K562 (cell line): ENCODE data around the gene KRT35. TPM values are rescaled to one million over a fixed set of nuclear protein-coding genes. Genes with fewer than 3 reads are reported as not detected.

Experiments
- ATAC-seq: fragments of 200-7000 bp; cut with Tn5 transposase; 3 replicates; pipeline ENCODE4 v1.9.1; 2020; ENCODE audit warnings: moderate library complexity
- BruUV-seq: library from RNA; stranded (reverse); fragments of 400-500 nt; replicated peaks from 2 replicates; lab custom pipeline; 2021; lab: Mats Ljungman, UMichigan
- CTCF ChIA-PET: fragments of 300-600 bp; formaldehyde crosslinking; extraction: SDS; loops from one replicate; lab custom pipeline; 2021; ENCODE audit warnings: low intra/inter-chr PET ratio; lab: Yijun Ruan, JAX
- POLR2A ChIA-PET: fragments of 300-600, 350-650 bp; sonication (Branson Sonifier 250); formaldehyde crosslinking; extraction: SDS; loops from one replicate; lab custom pipeline; 2021; ENCODE audit warnings: antibody characterized with exemption, inconsistent platforms; lab: Yijun Ruan, JAX
- DNase-seq, 4 experiments: peaks; one replicate each; pipeline versions ENCODE4 v3.0.0 to v3.0.0-alpha.2; 2011 to 2018; ENCODE audit warnings: low spot score in 3 of 4, mixed read lengths in 3 of 4; ENCODE audit errors: extremely low read depth in 1 of 4
- FAIRE-seq: peaks from 2 replicates; lab custom pipeline; 2011; peaks lifted over from hg19 to GRCh38; lab: Jason Lieb, UNC
- H2AFZ ChIP-seq: 2 replicates; pipeline ENCODE4 v1.6.0; 2011; ENCODE audit warnings: low read depth, low read length, control low read depth, inconsistent platforms
- H3K27ac ChIP-seq: fragments of 200-600 bp; 3 replicates; pipeline ENCODE4 v1.8.0; 2011; ENCODE audit warnings: low read depth, mild to moderate bottlenecking, control low read depth, inconsistent platforms, low read length, moderate library complexity, mixed read lengths; ENCODE audit errors: extremely low read depth
- H3K27me3 ChIP-seq, 2 experiments: fragments of 300-600 bp in 1 of 2; 2 replicates in 1 of 2; 3 replicates in 1 of 2; pipeline versions ENCODE4 v1.6.0 to v1.8.0; 2011; ENCODE audit warnings: inconsistent platforms in 2 of 2, low read length in 2 of 2, mild to moderate bottlenecking in 1 of 2, mixed read lengths in 1 of 2, moderate library complexity in 1 of 2; ENCODE audit not compliant: control insufficient read depth in 2 of 2, insufficient read depth in 2 of 2
- H3K36me3 ChIP-seq: fragments of 300-600 bp; 3 replicates; pipeline ENCODE4 v1.8.0; 2011; ENCODE audit warnings: mild to moderate bottlenecking, low read length, inconsistent platforms; ENCODE audit not compliant: control insufficient read depth, insufficient read depth
- H3K4me1 ChIP-seq, 2 experiments: fragments of 200-600 bp in 1 of 2; replicated peaks in 1 of 2; 2 replicates in 1 of 2; 3 replicates in 1 of 2; pipeline versions ENCODE4 v1.5.1 to v1.8.0; 2011; ENCODE audit warnings: inconsistent platforms in 2 of 2, low read length in 2 of 2, mild to moderate bottlenecking in 1 of 2, mixed read lengths in 1 of 2, moderate library complexity in 1 of 2; ENCODE audit not compliant: control insufficient read depth in 2 of 2, insufficient read depth in 2 of 2
- H3K4me2 ChIP-seq: 2 replicates; pipeline ENCODE4 v1.6.1; 2011; ENCODE audit warnings: low read length, control low read depth, inconsistent platforms, mixed read lengths; ENCODE audit not compliant: insufficient read depth
- H3K4me3 ChIP-seq: fragments of 200-600 bp; sonication (generic), shearing (Covaris generic); 2 replicates; pipeline ENCODE4 v1.5.1; 2016; ENCODE audit warnings: control low read depth, inconsistent platforms
- H3K79me2 ChIP-seq: fragments of 200-600 bp; 3 replicates; pipeline ENCODE4 v1.8.0; 2011; ENCODE audit warnings: low read length, inconsistent platforms; ENCODE audit not compliant: control insufficient read depth, insufficient read depth
- H3K9ac ChIP-seq, 2 experiments: 2 replicates each; pipeline versions ENCODE4 v1.6.0 to v1.6.1; 2011; ENCODE audit warnings: low read depth in 2 of 2, low read length in 2 of 2, control low read depth in 1 of 2, inconsistent platforms in 1 of 2, mild to moderate bottlenecking in 1 of 2, mixed read lengths in 1 of 2; ENCODE audit not compliant: insufficient read depth in 1 of 2
- H3K9me1 ChIP-seq: one replicate; pipeline ENCODE4 v1.6.0; 2011; ENCODE audit warnings: inconsistent platforms, mild to moderate bottlenecking, low read length, moderate library complexity; ENCODE audit not compliant: control insufficient read depth, insufficient read depth
- H3K9me3 ChIP-seq: replicated peaks from 2 replicates; pipeline ENCODE4 v1.5.1; 2011; ENCODE audit warnings: low read depth, low read length, inconsistent platforms; ENCODE audit not compliant: control insufficient read depth, insufficient read depth
- H4K20me1 ChIP-seq: replicated peaks from 2 replicates; pipeline ENCODE4 v1.6.1; 2011; ENCODE audit warnings: low read length, inconsistent platforms, mixed read lengths; ENCODE audit not compliant: control insufficient read depth, insufficient read depth
- CEBPB ChIP-seq: fragments of 450-650 bp; IDR thresholded peaks from 2 replicates; pipeline ENCODE4 v1.6.1; 2016; ENCODE audit warnings: missing genetic modification characterization, missing compliant biosample characterization
- CEBPG ChIP-seq, 3 experiments: fragments of 200-800 bp in 1 of 3; sonication (Bioruptor generic) in 1 of 3; sonication (generic) in 1 of 3; formaldehyde crosslinking in 1 of 3; IDR thresholded peaks in 2 of 3; conservative IDR thresholded peaks in 1 of 3; 2 replicates each; pipeline versions ENCODE4 v1.6.1 to v1.8.0; 2016 to 2022; ENCODE audit warnings: missing compliant biosample characterization in 2 of 3, missing genetic modification characterization in 2 of 3, mild to moderate bottlenecking in 1 of 3, missing genetic modification reagents in 1 of 3
- HDAC3 ChIP-seq: fragments of 450-650 bp; IDR thresholded peaks from 2 replicates; pipeline ENCODE4 v1.6.1; 2018; ENCODE audit warnings: borderline replicate concordance, mild to moderate bottlenecking, moderate library complexity; ENCODE audit not compliant: partially characterized antibody
- HMG20B ChIP-seq: fragments of 250-450 bp; sonication (Bioruptor Pico); IDR thresholded peaks from 2 replicates; pipeline ENCODE4 v1.5.0; 2021; ENCODE audit warnings: mild to moderate bottlenecking
- MTA2 ChIP-seq: fragments of 450-650 bp; IDR thresholded peaks from 2 replicates; pipeline ENCODE4 v1.6.1; 2016; ENCODE audit warnings: low read depth
- REST ChIP-seq, 2 experiments: fragments of 450-650 bp; formaldehyde crosslinking in 1 of 2; IDR thresholded peaks; 2 replicates each; pipeline versions ENCODE4 v1.4.0 to v1.6.1; 2014 to 2020; ENCODE audit warnings: mild to moderate bottlenecking in 2 of 2, borderline replicate concordance in 1 of 2, low read depth in 1 of 2
- SREBF1 ChIP-seq: fragments of 150-350 bp; IDR thresholded peaks from 2 replicates; pipeline ENCODE4 v1.6.1; 2014; ENCODE audit warnings: antibody characterized with exemption, low read depth, low read length, borderline replicate concordance
- WGBS: fragments of 100-300 bp; shearing (Covaris generic); methylation state at CpG from one replicate; pipeline ENCODE4 v1.1.6; 2016; ENCODE audit warnings: low coverage, mixed read lengths; ENCODE audit not compliant: insufficient coverage; ENCODE audit errors: missing lambda C conversion rate; 5-methylcytosine and 5-hydroxymethylcytosine counted together
- in situ Hi-C: fragments of 300-500 bp; cut with MboI; formaldehyde crosslinking; loops from 4 replicates; pipeline ENCODE4 v1.15.0; 2018; ENCODE audit warnings: inconsistent platforms, mixed read lengths
- intact Hi-C: fragments of 100-400 bp; cut with micrococcal nuclease; formaldehyde crosslinking; loops from 2 replicates; pipeline ENCODE4 v1.14.2; 2022
- polyA plus RNA-seq, 8 experiments: library from polyadenylated mRNA; depleted of rRNA in 4 of 8; stranded (reverse) in 5 of 8; unstranded in 3 of 8; fragments of >200 nt; fragmentation: Nextera tagmentation in 2 of 8; fragmentation: Illumina TruSeq in 1 of 8; extraction: Ambion mirVana in 2 of 8; extraction: Trizol in 1 of 8; gene quantifications; 2 replicates each; pipeline versions ENCODE4 v1.2.1 to v1.2.3, GENCODE V29; 2011 to 2014; ENCODE audit warnings: inconsistent platforms in 1 of 8, missing spikeins in 1 of 8
- total RNA-seq, 7 experiments: library from RNA; depleted of rRNA in 6 of 7; stranded (reverse); fragments of >200 nt in 6 of 7; fragmentation: Illumina TruSeq in 2 of 7; extraction: Trizol in 2 of 7; gene quantifications; 2 replicates each; pipeline versions ENCODE4 v1.2.1 to v1.2.3, GENCODE V29; 2011 to 2021; ENCODE audit warnings: low replicate concordance in 1 of 7

The KRT35 gene
- total and polyA plus RNA-seq, 9 of the 15 experiments (the other 6 are each of a cell fraction or from before 2014, with no cell fraction given) = not detected

- in situ Hi-C loops (no loop called here), intact Hi-C loops (no loop called here)
- WGBS = 0% methylated on average over 5 of the region's 5 CpGs
- Histone ChIP-seq H3K4me1 (no peaks in the 10 kb centered on the region), H2AFZ (no peak overlapping the region), H3K4me3 (no peak overlapping the region), H3K27me3 (peaks cover 4 to 40% of the 10 kb centered on the region in 2 experiments; a peak in 4 of 5 replicates), H3K27ac (no peak overlapping the region), H3K79me2 (no peaks in the 10 kb centered on the region; the same call in 2 of the 3 replicates), H3K36me3 (no peaks in the 10 kb centered on the region), H3K9ac (no peak overlapping the region), H3K9me1 (no peaks in the 10 kb centered on the region), H4K20me1 (no peaks in the 10 kb centered on the region)
- ATAC-seq (no peak), FAIRE-seq (no peak)
- no peak for TF ChIP-seq HDAC3
- TF ChIP-seq MTA2 = no peak
- no peak for TF ChIP-seq CEBPG (CRISPR knock-in tag; IDR thresholded peaks at IDR 0.05)
- peak; percentile 26 to 32; a peak in 2 of 4 replicates for TF ChIP-seq CEBPG (tag; conservative IDR thresholded peaks at IDR 0.05 in 1 of 2, IDR thresholded peaks at IDR 0.05 in 1 of 2)
- TF ChIP-seq CEBPB = peak; percentile 72
- TF ChIP-seq, all 486 proteins: peak for 2
- H3K4me2 ChIP-seq = no peak overlapping the region
- DNase-seq = no peak
- ChIA-PET CTCF (no interaction called here), POLR2A (interaction anchor here (0.7 kb wide), 1 partner anchor 57 kb away, joined by 3 read pairs; no protein-coding TSS in a partner anchor)
- no TSS peak for BruUV-seq
- no peaks in the 10 kb centered on the region for H3K9me3 ChIP-seq
These were observed 41.6 kb downstream of the KRT35 start for GRCh38 chr17:41439375-41439774.

DNA sequence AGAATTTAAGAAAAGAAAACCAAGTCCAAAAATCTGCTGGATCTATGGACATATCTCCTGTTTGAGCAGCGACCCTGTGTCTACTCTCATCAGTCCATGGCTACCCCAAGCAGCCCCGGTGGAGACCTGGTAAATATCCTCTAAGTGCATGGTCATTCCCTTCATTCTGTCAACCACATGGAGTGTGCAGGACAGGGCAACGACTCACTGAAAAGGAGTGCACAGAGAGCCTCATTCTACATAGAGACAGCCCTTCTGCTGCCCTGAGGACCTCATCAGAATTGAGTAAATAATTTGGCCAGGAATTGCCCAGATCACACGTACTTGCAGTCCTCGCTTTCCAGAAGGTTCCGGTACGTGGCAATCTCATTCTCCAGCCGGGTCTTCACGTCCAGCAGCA is 43.2 kb downstream of the KRT35 start:
- BruUV-seq = no TSS peak
- Histone ChIP-seq H3K79me2 (no peaks in the 10 kb centered on the region), H4K20me1 (no peaks in the 10 kb centered on the region), H2AFZ (no peak overlapping the region), H3K9me3 (no peaks in the 10 kb centered on the region), H3K27me3 (peaks cover 4 to 40% of the 10 kb centered on the region in 2 experiments; a peak in 4 of 5 replicates), H3K9me1 (no peaks in the 10 kb centered on the region), H3K4me2 (no peak overlapping the region), H3K9ac (no peak overlapping the region), H3K4me3 (no peak overlapping the region), H3K27ac (no peak overlapping the region), H3K36me3 (no peaks in the 10 kb centered on the region), H3K4me1 (no peaks in the 10 kb centered on the region)
- DNase-seq = no peak
- ChIA-PET CTCF (no interaction called here), POLR2A (interaction anchor here (0.7 kb wide), 1 partner anchor 586 kb away, joined by 3 read pairs; no protein-coding TSS in a partner anchor)
- no peak for FAIRE-seq
- in situ Hi-C loops (no loop called here), intact Hi-C loops (no loop called here)
- ATAC-seq = no peak
- 8% methylated on average over 9 of the region's 9 CpGs for WGBS
- TF ChIP-seq REST (IDR thresholded peaks at IDR 0.05; ENCODE audit: borderline replicate concordance) (no peak), REST (CRISPR knock-in tag; IDR thresholded peaks at IDR 0.05; ENCODE audit: low read depth) (no peak), SREBF1 (no peak), HMG20B (CRISPR knock-in tag) (no peak)
